Neural cell (in vitro differentiated cells): Measurements from ENCODE around the gene SARS1. TPM values are rescaled to one million over a fixed set of nuclear protein-coding genes. Genes with fewer than 3 reads are reported as not detected.

Experiments used
- H2AFZ ChIP-seq: fragments of 200-600, 300-800 bp; sonication (generic), shearing (Covaris generic); 2 replicates; pipeline ENCODE4 v1.6.0; 2014; ENCODE audit warnings: low read depth, mild to moderate bottlenecking, antibody characterized with exemption, low read length, moderate library complexity
- H3F3A ChIP-seq: fragments of 200-600 bp; shearing (Covaris generic); 2 replicates; pipeline ENCODE4 v1.6.1; 2016; ENCODE audit warnings: mild to moderate bottlenecking, moderate library complexity, mixed read lengths, antibody characterized with exemption, low read length; ENCODE audit not compliant: insufficient read depth, poor library complexity, severe bottlenecking
- H3K27ac ChIP-seq: fragments of 200-600, 300-800 bp; sonication (generic), shearing (Covaris generic); 2 replicates; pipeline ENCODE4 v1.5.1; 2014; ENCODE audit warnings: mild to moderate bottlenecking, low read length, moderate library complexity
- H3K27me3 ChIP-seq: fragments of 300-800, 200-600 bp; sonication (generic), shearing (Covaris generic); 2 replicates; pipeline ENCODE4 v1.6.0; 2014; ENCODE audit warnings: mild to moderate bottlenecking, low read depth, low read length, moderate library complexity; ENCODE audit not compliant: insufficient read depth
- H3K36me3 ChIP-seq: fragments of 300-800, 200-600 bp; sonication (generic), shearing (Covaris generic); 2 replicates; pipeline ENCODE4 v1.5.1; 2014; ENCODE audit warnings: mild to moderate bottlenecking, antibody characterized with exemption, low read length, moderate library complexity; ENCODE audit not compliant: insufficient read depth
- H3K4me2 ChIP-seq: fragments of 300-800, 200-600 bp; sonication (generic), shearing (Covaris generic); 2 replicates; pipeline ENCODE4 v1.6.0; 2014; ENCODE audit warnings: mild to moderate bottlenecking, low read length
- H3K4me3 ChIP-seq: fragments of 300-800, 200-600 bp; sonication (generic), shearing (Covaris generic); 2 replicates; pipeline ENCODE4 v1.5.1; 2014; ENCODE audit warnings: mild to moderate bottlenecking, low read length, moderate library complexity
- H3K79me2 ChIP-seq: fragments of 200-600 bp; shearing (Covaris generic); replicated peaks from 2 replicates; pipeline ENCODE4 v1.6.0; 2014; ENCODE audit warnings: mild to moderate bottlenecking, low read length, moderate library complexity; ENCODE audit not compliant: insufficient read depth
- H3K9ac ChIP-seq: fragments of 300-800, 200-600 bp; sonication (generic), shearing (Covaris generic); 2 replicates; pipeline ENCODE4 v1.6.1; 2016; ENCODE audit warnings: mild to moderate bottlenecking, low read length, mixed read lengths
- H3K9me2 ChIP-seq: fragments of 200-600 bp; shearing (Covaris generic); 2 replicates; pipeline ENCODE4 v1.6.1; 2016; ENCODE audit warnings: mild to moderate bottlenecking, low read length, mixed read lengths; ENCODE audit not compliant: insufficient read depth
- H3K9me3 ChIP-seq: fragments of 200-600, 300-800 bp; sonication (generic), shearing (Covaris generic); 2 replicates; pipeline ENCODE4 v1.6.1; 2016; ENCODE audit warnings: mild to moderate bottlenecking, mixed run types, low read length, moderate library complexity, mixed read lengths
- H4K20me1 ChIP-seq: fragments of 200-600 bp; shearing (Covaris generic); 2 replicates; pipeline ENCODE4 v1.6.1; 2016; ENCODE audit warnings: mild to moderate bottlenecking, mixed run types; ENCODE audit not compliant: insufficient read depth
- CTCF ChIP-seq: fragments of 450-650 bp; IDR thresholded peaks from 2 replicates; pipeline ENCODE4 v1.5.1; 2014; ENCODE audit warnings: antibody characterized with exemption, mild to moderate bottlenecking, moderate library complexity; ENCODE audit not compliant: poor library complexity, severe bottlenecking
- EP300 ChIP-seq: fragments of 450-650 bp; conservative IDR thresholded peaks from 2 replicates; pipeline ENCODE4 v1.6.1; 2014; ENCODE audit warnings: antibody characterized with exemption, mild to moderate bottlenecking, moderate library complexity; ENCODE audit not compliant: poor library complexity, severe bottlenecking
- EZH2 ChIP-seq: fragments of 200-600, 300-800 bp; shearing (Covaris generic), sonication (generic); IDR thresholded peaks from 2 replicates; pipeline ENCODE4 v1.6.1; 2014; ENCODE audit warnings: antibody characterized with exemption, low read length, borderline replicate concordance, mild to moderate bottlenecking; ENCODE audit not compliant: insufficient read depth, poor library complexity, severe bottlenecking
- MXI1 ChIP-seq: fragments of 450-650 bp; conservative IDR thresholded peaks from 2 replicates; pipeline ENCODE4 v1.6.1; 2014; ENCODE audit warnings: antibody characterized with exemption, mild to moderate bottlenecking; ENCODE audit not compliant: poor library complexity, severe bottlenecking
- POLR2AphosphoS5 ChIP-seq: IDR thresholded peaks from 2 replicates; pipeline ENCODE4 v1.6.1; 2012
- RAD21 ChIP-seq: fragments of 450-650 bp; conservative IDR thresholded peaks from 2 replicates; pipeline ENCODE4 v1.6.1; 2014; ENCODE audit warnings: antibody characterized with exemption, mild to moderate bottlenecking, moderate library complexity
- REST ChIP-seq: IDR thresholded peaks from 2 replicates; pipeline ENCODE4 v1.6.1; 2012; ENCODE audit warnings: borderline replicate concordance
- SMC3 ChIP-seq: fragments of 450-650 bp; conservative IDR thresholded peaks from 2 replicates; pipeline ENCODE4 v1.6.1; 2014; ENCODE audit warnings: antibody characterized with exemption, mild to moderate bottlenecking, moderate library complexity; ENCODE audit not compliant: poor library complexity
- TAF1 ChIP-seq: IDR thresholded peaks from 2 replicates; pipeline ENCODE4 v1.6.1; 2012; ENCODE audit warnings: low read depth
- polyA plus RNA-seq: library from polyadenylated mRNA; depleted of rRNA; stranded (reverse); fragments of >200 nt; gene quantifications from 2 replicates; pipeline ENCODE4 v1.2.3, GENCODE V29; 2014

SARS1 gene
- polyA plus RNA-seq, 1 donor from 2014 or later, result 281 TPM

GRCh38 chr1:109282497-109282951 lies 68.8 kb downstream of the SARS1 start:
- Histone ChIP-seq H3K4me2 (peak overlapping the region; percentile 72), H3K27ac (no peak overlapping the region)

GRCh38 chr1:109282952-109283747 lies 69.4 kb downstream of the SARS1 start, which contains the start of gene PSRC1:
Gene PSRC1, minus strand, starts transcription at chr1:109283145.
- Histone ChIP-seq H3F3A (no peaks in the 10 kb centered on the region), H3K9me2 (no peaks in the 10 kb centered on the region), H2AFZ (peak within 1 kb of the TSS; percentile 96), H3K4me3 (peak within 1 kb of the TSS; percentile 74), H3K27ac (peak within 1 kb of the TSS; percentile 55), H3K27me3 (no peaks in the 10 kb centered on the region), H3K9ac (peak within 1 kb of the TSS; percentile 72), H3K79me2 (peaks cover 7% of the 10 kb centered on the region), H3K9me3 (no peaks in the 10 kb centered on the region), H4K20me1 (no peaks in the 10 kb centered on the region), H3K36me3 (no peaks in the 10 kb centered on the region), H3K4me2 (peak within 1 kb of the TSS; percentile 72)
- TF ChIP-seq MXI1 (peak; percentile 88), EZH2 (no peak), RAD21 (peak; percentile 52), TAF1 (no peak), REST (no peak), SMC3 (peak; percentile 65), POLR2AphosphoS5 (peak; percentile 71), CTCF (peak; percentile 57), EP300 (no peak)

More at GRCh38 chr1:109282497-109282951, 68.8 kb downstream of the SARS1 start:
- Histone ChIP-seq H3K9me2 (no peaks in the 10 kb centered on the region), H3K79me2 (peaks cover 7% of the 10 kb centered on the region), H2AFZ (peak overlapping the region; percentile 96), H3K9ac (peak overlapping the region; percentile 72), H3K36me3 (no peaks in the 10 kb centered on the region), H3F3A (no peaks in the 10 kb centered on the region), H3K27me3 (no peaks in the 10 kb centered on the region), H4K20me1 (no peaks in the 10 kb centered on the region), H3K4me3 (peak overlapping the region; percentile 74), H3K9me3 (no peaks in the 10 kb centered on the region)
- TF ChIP-seq RAD21 (no peak), EZH2 (no peak), REST (no peak)
